ENCODE data around the gene AKR7A2. TPM values are rescaled to one million over a fixed set of nuclear protein-coding genes. Genes with fewer than 3 reads are reported as not detected.
A peak's percentile ranks its signal among the peaks of the same experiment; 100 is the strongest.

The AKR7A2 gene
- total RNA-seq, 3 donors from 2014 or later = 57.9 to 85.2 (median 72.1) TPM

DNA sequence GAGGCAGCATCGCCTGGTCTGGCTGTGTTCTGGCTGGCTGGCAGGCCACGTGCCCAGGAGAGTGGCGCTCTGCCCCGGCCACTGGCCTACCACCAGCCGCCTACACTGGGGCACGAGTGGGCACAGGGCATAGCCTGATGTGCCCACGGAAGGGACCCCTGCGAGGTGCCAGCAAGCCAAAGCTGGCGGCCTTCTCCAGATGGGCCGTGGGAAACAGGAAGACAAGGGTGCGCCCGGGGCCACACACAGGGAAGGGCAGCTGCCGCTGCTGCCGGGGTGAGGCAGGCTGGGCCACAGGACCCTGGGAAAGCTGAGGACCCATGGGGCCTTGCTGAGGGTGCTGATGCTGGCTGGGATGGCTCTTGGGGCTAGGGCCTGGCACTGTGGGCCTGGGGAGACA lies 40.9 kb upstream of the AKR7A2 start:
- no peaks in the 10 kb centered on the region for H3K9me3 ChIP-seq
- ATAC-seq = no peak
- no peaks in the 10 kb centered on the region for H3K4me1 ChIP-seq (ENCODE audit: low read depth)
- intact Hi-C loops (cut with DNase I, micrococcal nuclease) = no loop called here
- peaks cover 7% of the 10 kb centered on the region for H3K36me3 ChIP-seq (ENCODE audit: low read depth)
- no peak for DNase-seq
- TF ChIP-seq, protein P1, sequence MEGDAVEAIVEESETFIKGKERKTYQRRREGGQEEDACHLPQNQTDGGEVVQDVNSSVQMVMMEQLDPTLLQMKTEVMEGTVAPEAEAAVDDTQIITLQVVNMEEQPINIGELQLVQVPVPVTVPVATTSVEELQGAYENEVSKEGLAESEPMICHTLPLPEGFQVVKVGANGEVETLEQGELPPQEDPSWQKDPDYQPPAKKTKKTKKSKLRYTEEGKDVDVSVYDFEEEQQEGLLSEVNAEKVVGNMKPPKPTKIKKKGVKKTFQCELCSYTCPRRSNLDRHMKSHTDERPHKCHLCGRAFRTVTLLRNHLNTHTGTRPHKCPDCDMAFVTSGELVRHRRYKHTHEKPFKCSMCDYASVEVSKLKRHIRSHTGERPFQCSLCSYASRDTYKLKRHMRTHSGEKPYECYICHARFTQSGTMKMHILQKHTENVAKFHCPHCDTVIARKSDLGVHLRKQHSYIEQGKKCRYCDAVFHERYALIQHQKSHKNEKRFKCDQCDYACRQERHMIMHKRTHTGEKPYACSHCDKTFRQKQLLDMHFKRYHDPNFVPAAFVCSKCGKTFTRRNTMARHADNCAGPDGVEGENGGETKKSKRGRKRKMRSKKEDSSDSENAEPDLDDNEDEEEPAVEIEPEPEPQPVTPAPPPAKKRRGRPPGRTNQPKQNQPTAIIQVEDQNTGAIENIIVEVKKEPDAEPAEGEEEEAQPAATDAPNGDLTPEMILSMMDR (IDR thresholded peaks at IDR 0.05) = no peak
- no peak overlapping the region for H3K4me3 ChIP-seq

DNA sequence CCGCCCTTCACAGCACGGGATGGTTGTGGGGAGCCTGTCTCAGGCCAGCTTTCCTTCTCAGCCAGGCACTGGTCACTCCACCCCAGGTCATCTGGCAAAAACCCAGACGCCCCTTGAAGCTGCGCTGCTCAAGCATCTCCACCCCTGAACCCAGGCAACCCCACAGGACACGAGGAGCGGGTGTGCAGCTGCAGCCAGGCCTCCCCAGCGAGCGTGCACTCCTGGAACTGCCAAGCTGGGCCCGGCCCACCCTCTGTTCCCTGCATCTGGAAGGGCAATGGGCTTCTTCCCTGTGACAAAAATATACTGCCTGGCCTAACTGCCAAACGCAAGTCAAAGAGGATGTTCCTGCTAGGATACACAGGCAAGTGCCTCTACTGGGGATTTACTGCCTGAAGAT lies 39.9 kb upstream of the AKR7A2 start:
- TF ChIP-seq, protein P1 (IDR thresholded peaks at IDR 0.05) = no peak
- intact Hi-C loops (cut with DNase I, micrococcal nuclease) = no loop called here
- Histone ChIP-seq H3K4me3 (no peak overlapping the region), H3K36me3 (ENCODE audit: low read depth) (peaks cover 7% of the 10 kb centered on the region), H3K9me3 (no peaks in the 10 kb centered on the region), H3K4me1 (ENCODE audit: low read depth) (no peaks in the 10 kb centered on the region)
- DNase-seq = peak in 1 of 3 donors; percentile 20
- ATAC-seq = no peak

DNA sequence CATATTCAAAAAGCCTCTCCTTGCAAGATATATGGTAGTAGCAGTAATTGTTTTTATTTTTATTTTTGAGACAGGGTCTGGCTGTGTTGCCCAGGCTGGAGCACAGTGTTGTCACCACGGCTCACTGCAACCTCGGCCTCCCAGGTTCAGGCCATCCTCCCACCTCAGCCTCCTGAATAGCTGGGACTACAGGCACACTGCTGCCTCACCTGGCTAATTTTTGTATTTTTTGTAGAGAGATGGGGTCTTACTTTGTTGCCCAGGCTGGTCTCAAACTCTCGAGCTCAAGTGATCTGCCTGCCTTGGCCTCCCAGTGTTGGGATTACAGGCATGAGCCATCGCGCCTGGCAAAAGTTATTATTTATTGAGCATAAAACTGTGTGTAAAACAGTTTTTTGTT lies 38.6 kb upstream of the AKR7A2 start:
- TF ChIP-seq, protein P1 (IDR thresholded peaks at IDR 0.05) = no peak
- Histone ChIP-seq H3K4me1 (ENCODE audit: low read depth) (no peaks in the 10 kb centered on the region), H3K4me3 (no peak overlapping the region), H3K9me3 (no peaks in the 10 kb centered on the region), H3K36me3 (ENCODE audit: low read depth) (peaks cover 7% of the 10 kb centered on the region)
- ATAC-seq (no peak), DNase-seq (no peak)
- intact Hi-C loops (cut with DNase I, micrococcal nuclease) = no loop called here

DNA sequence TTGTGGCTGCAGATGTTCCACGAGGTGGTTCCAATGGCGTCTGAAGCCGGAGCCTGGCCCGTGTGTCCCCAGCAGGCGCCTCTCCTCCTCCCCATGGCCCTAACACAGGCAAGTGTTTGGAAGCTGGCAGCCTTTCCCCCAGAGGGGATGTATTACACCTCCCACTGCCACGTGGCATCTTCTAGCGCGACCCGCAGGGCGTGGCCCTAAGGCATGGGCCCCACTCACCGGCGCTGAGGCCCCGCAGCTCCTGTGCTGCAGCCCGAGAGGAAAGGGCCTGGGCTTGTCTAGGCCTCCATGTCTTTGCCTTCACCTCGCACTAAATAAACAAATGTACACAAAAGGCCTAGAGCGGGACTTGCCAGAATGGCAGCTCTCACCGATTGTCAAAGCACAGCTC lies 38.1 kb upstream of the AKR7A2 start:
- no peak overlapping the region for H3K4me3 ChIP-seq
- no peaks in the 10 kb centered on the region for H3K4me1 ChIP-seq (ENCODE audit: low read depth)
- peaks cover 1% of the 10 kb centered on the region for H3K36me3 ChIP-seq (ENCODE audit: low read depth)
- ATAC-seq (no peak), DNase-seq (no peak)
- TF ChIP-seq, protein P1 (IDR thresholded peaks at IDR 0.05) = no peak
- H3K9me3 ChIP-seq = no peaks in the 10 kb centered on the region
- intact Hi-C loops (cut with DNase I, micrococcal nuclease) = loop anchor here in 1 of 2 donors (10.0 kb wide), 1 partner anchor 305 kb away; no protein-coding TSS in a partner anchor

DNA sequence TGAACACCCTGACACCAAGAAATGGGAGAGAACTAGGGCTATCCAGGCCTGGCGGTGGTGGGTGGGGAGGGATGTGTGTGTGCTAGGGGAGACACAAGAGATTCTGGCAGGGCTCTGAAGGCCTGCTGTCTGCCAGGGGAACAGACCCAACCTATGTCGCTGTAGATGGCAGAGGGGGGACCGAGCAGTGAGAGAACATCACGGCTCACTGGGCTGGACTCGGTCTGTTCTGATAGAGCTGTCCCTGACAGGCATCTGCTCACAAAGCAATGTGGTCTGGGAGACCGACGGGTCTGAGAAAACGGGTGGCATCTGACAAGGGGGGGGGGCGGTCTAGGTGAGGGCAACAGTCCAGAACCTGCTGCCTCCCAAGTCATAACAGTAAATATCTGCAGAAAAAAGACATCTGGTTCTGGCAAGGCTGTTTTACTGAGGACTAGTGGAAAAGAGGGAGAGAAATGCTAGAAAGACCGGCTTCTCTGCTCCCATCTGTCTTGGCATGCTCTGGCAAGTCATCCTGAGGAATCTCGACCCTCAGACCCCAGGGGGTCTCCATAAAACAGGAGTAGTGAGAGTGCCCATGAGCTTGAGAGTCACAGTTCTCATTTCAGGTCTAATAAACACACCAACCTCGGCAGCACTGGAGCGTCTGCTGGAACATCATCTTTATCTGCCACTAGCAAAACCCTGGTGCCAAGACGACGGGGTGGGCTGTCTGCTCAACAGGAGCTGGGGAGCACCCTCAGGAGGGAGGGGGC lies 36.7 kb upstream of the AKR7A2 start:
- intact Hi-C loops (cut with DNase I, micrococcal nuclease) = loop anchor here in 1 of 2 donors (10.0 kb wide), 1 partner anchor 306 kb away; no protein-coding TSS in a partner anchor

More for the DNA sequence above, 36.7 kb upstream of the AKR7A2 start:
- peaks cover 6% of the 10 kb centered on the region for H3K36me3 ChIP-seq (ENCODE audit: low read depth)
- no peak for DNase-seq
- no peak for ATAC-seq
- TF ChIP-seq, protein P1 (IDR thresholded peaks at IDR 0.05) = no peak
- no peaks in the 10 kb centered on the region for H3K9me3 ChIP-seq
- H3K4me1 ChIP-seq (ENCODE audit: low read depth) = no peaks in the 10 kb centered on the region
- no peak overlapping the region for H3K4me3 ChIP-seq

Measured in mucosa of descending colon (tissue), 3 donors.